A204.1 (cell line): ENCODE data around the gene IGFLR1.

Source experiments
- FAIRE-seq: peaks from 2 replicates; lab custom pipeline; 2012; peaks lifted over from hg19 to GRCh38; lab: Jason Lieb, UNC

Gene IGFLR1

GRCh38 chr19:35742121-35742724 lies at the start of gene IGFLR1:
TSS of gene IGFLR1 (minus strand) at chr19:35742452. CDS start at chr19:35741180, 1,272 bp downstream.
- no peak for FAIRE-seq

- no peak for FAIRE-seq
These were observed 49.6 kb upstream of the IGFLR1 start for GRCh38 chr19:35791814-35792279.

- FAIRE-seq, result no peak
These were observed 48.9 kb upstream of the IGFLR1 start for GRCh38 chr19:35790981-35791813.

GRCh38 chr19:35789978-35790944 lies 48.0 kb upstream of the IGFLR1 start:
- no peak for FAIRE-seq

GRCh38 chr19:35789195-35789977 lies 47.1 kb upstream of the IGFLR1 start:
- FAIRE-seq, result no peak

- no peak for FAIRE-seq
These were observed 46.1 kb upstream of the IGFLR1 start for GRCh38 chr19:35788205-35788960.

GRCh38 chr19:35787227-35787799 lies 45.1 kb upstream of the IGFLR1 start:
- FAIRE-seq, result no peak

GRCh38 chr19:35786299-35787160 lies 44.3 kb upstream of the IGFLR1 start:
- no peak for FAIRE-seq

- no peak for FAIRE-seq
These were observed 43.0 kb upstream of the IGFLR1 start for GRCh38 chr19:35785339-35785627.

GRCh38 chr19:35784503-35785338 lies 42.5 kb upstream of the IGFLR1 start:
- FAIRE-seq, result no peak

- no peak for FAIRE-seq
These were observed 41.5 kb upstream of the IGFLR1 start for GRCh38 chr19:35783469-35784434.

GRCh38 chr19:35782589-35782988 lies 40.3 kb upstream of the IGFLR1 start:
- FAIRE-seq, result no peak

GRCh38 chr19:35781650-35782049 lies 39.4 kb upstream of the IGFLR1 start:
- no peak for FAIRE-seq

- FAIRE-seq, result no peak
These were observed 38.5 kb upstream of the IGFLR1 start for GRCh38 chr19:35780717-35781116.

- no peak for FAIRE-seq
These were observed 37.8 kb upstream of the IGFLR1 start for GRCh38 chr19:35780058-35780457.

- FAIRE-seq, result no peak
These were observed 36.8 kb upstream of the IGFLR1 start for GRCh38 chr19:35779033-35779432.

GRCh38 chr19:35777961-35778360 lies 35.7 kb upstream of the IGFLR1 start:
- no peak for FAIRE-seq
